COR-L47 (cell line): ENCODE results near the gene PIGS.
"Not testable (repeated sequence)": the region's sequence is repeated elsewhere in the genome, so short reads cannot be mapped to it uniquely, and the experiment has no call there.

Source experiments
- DNase-seq: peaks from one replicate; lab custom pipeline; 2025; lab: John Stamatoyannopoulos, UW

The PIGS gene

DNA sequence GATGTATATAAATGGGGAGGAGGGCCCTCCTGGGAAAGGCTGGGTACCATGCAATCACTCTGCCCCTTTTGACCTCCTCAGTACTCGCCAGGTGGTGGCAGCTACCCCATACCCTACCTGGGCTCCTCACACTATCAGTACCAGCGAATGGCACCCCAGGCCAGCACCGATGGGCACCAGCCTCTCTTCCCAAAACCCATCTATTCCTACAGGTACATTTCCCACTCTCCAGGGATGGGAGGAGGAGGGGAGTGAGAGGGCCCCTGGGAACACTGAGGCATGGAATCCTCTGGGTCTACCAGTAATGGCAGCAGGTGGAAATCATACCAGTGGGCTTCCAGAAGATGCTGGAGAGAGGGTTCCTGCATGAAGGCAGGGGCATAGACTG is 42.3 kb downstream of the PIGS start:
- no peak for DNase-seq

DNA sequence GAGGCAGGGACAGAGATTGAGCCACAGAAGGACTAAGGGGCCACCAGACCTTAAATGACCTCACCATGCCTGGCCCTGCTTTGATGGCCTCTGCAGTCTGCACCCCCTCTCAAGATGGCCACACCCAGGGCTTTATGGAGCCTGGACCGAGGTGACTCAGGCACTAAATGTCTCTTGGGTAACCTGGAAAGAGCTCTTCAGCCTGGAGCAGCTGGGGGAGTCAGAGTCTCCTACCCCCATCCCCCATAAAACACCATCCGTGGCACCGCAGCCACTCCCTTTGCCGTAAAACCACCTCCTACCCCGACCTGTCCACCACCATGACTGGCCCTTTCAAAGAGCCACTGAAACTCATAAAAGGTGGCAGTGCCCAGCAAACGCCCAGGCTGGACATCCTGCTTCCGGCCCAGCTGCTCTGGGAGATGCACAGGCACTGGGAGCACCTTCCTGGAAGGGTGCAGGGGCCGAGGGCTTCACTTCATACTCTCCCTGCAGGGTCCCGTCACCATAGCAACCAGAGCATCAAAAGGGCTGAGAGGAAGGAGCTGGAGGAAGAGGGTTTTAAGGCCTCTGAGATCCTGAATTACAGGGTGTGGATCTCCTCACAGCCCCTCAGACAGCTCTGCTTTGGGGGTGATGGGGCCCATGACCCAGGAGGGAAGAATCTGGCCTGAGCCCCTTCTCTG is 42.9 kb downstream of the PIGS start:
- DNase-seq: no peak

DNA sequence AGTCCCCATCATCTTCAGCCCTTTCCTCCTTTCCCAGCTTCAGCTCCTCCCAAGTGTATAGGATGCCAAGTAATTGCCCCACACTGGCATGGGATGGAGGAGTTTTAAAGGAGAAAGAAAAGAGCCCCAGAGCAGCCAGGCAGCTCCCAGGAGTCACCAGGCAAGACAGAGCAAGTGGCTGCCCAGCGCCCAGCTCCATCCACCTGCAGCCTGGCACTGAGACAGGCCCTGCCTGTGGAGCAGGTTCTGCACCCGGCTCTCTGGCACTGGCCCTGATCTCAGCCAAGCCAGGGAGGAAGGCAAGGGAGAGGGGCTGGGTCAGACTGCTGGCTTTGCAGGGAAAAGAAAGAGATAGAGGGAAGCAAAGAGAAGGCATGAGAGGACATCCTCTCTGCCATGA is 43.5 kb downstream of the PIGS start:
- DNase-seq: no peak

DNA sequence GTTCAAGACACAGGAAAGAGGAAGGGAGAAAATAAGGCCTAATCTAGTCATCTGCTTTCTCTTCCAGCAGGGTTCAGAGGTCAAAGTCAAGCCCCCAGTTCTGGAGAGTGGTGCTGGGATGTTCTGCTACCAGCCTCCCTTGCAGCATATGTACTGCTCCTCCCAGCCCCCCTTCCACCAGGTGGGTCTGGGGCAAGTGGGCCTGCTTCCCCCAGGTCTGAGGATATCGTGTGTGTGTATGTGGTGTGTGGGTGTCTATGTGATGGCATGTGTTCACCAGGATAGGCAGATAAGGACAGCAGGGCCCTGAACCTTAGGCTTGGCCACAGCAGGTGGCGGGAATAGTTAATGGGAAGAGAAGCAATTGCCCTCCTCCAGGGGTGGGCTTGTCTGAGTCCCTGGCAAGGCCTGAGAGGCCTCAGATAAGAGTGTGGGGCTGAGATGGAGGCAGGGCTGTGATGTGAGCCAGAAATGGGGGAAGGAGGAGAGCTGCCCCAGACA is 44.1 kb downstream of the PIGS start:
- no peak for DNase-seq

DNA sequence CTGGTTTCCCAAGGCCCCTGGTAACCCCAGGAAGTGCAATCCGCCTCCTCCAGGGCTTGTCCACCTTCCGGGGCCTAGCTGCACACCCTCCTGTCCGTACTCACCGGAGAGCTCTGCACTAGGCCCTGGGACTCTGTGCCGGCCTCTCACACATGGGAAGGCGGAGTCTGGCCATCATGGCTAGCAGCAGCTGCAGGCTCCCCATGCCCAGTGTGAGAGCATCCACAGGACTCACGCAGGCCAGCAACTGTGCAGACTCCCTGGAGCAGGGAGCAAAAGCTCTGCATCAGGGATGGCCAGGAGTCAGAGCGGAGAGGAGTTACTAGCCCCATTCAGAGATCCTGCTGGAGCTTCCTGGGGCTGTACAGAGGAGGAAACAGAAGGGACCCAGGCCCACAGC is 44.9 kb downstream of the PIGS start:
- DNase-seq: no peak

GRCh38 chr17:28524476-28525424 is 46.6 kb downstream of the PIGS start:
- DNase-seq: no peak

DNA sequence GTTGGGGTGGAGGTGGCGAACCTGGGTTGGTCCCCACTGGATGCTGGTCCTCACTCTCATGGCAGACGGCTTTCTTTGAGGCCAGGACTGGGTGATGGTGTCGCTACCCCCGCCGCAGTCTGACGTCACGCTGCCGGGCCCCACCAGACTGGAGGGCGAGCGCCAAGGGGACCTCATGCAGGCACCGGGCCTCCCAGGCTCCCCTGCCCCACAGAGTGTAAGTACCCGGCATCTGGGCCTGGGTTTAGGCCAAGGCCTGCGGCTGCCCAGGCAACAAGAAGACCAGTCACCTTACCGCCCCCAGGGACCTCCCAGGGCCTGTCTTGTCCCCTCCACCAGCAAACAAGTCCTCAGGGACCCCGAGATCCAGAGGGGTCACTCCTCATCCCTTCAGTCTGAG is 47.4 kb downstream of the PIGS start:
- no peak for DNase-seq

- no peak for DNase-seq
Measured at GRCh38 chr17:28523186-28523585, 48.1 kb downstream of the PIGS start.

GRCh38 chr17:28522281-28522680 is 49.0 kb downstream of the PIGS start:
- not testable (repeated sequence) for DNase-seq

DNA sequence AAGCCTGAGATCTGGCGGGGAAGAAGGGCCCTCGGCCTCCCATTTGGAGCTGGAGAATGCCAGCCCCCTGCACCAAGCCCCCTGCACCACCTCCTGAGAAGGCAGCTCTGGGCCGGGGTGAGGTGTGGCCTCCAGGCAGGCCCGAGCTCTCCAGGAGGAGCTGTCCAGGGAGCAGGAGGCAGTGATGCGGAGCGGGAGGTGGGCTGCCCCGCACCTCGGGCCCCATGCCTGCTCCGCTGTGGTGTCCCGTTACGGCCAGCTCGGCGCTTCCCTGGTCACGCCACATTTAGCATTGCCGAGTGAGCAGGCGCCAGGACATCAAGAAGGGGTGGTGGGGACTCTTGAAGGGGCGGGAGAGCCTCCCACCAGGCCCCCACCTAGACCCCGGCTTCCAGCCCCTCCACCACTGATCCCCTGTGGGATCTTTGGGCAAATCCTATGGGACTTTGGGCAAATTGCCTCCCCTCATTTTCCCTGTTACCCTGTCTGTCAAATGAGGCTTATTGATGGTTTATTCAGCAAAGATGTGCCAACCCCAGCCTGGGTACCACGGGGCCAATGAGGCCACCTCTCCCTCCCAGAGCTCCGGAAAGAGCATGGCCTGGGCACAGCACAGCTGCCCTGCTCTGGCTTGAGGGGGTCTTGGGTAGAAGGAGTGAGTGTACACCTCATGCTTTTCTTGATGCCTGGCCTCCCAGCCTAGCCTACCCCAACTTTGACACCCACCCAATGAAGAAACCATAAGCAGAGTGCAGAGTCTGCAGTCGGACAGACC is 49.8 kb downstream of the PIGS start:
- DNase-seq: no peak

DNA sequence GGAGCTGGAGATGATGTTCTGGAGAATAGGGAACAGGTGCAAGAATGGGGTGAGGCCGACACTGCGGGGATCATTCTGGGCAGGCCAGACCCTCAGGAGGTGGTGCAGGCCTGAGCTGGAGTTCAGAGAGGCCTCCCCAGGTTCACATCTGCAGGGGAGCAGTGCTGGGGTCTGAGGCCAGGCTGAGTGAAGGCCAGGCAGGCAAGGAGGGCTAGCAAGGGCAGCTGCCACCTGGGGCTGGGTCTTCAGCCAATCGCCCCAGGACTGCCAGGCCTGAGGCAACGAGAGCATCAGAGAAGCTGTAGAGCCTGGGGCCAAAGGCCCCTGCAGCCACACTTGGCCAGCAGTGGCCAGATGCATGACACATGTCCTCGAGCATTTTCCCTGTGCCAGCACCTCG is 50.6 kb downstream of the PIGS start:
- DNase-seq: no peak

DNA sequence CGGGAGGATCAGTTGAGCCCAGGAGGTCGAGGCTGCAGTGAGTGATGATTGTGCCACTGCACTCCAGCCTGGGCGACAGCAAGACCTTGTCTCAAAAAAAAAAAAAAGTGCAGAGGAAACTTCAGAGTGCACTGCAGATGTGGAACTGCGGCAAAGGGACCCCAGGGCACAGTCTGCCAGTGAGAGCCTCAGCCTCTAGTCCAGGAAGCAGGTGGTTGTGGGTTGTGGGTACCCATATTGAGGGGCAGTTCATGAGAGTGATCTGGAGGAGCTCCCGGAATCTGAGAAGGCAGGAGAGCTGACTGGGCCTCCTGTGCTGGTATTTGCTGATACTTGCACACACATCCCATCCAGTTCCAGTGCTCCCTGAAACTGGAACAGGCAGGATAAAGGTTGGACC is 52.1 kb downstream of the PIGS start:
- no peak for DNase-seq

GRCh38 chr17:28518578-28518977 is 52.7 kb downstream of the PIGS start:
- no peak for DNase-seq

DNA sequence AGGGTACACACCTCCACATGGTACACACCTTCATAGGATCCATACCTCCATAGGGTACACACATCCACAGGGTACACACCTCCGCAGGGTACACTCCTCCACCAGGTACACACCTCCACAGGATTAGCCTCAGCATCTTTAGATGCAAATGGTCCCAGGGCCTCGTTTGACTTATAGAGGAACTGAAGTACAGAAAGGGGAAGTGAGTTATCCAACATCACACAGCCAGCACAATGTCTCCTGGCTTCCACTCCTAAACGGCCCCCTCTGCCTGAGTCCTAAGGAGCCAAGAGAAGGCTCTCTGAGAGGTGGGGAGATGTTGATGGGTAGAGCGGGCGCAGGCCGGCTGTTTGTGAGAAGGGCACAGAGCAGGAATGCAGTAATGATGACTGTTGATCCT is 53.2 kb downstream of the PIGS start:
- no peak for DNase-seq

DNA sequence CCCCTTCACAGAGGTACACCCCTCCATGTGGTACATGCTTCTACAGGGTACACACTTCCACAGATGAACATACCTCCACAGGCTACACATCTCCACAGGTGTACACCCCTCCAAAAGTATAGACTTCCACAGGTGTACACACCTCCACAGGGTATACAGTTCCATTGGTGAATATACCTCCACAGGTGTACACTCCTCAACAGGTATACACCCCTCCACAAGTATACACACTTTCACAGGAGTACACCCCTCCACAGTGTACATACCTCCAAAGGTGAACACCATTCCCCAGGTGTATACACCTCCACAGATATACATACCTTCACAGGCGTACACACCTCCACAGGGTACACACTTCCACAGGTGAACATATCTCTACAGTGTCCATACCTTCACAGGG is 55.8 kb downstream of the PIGS start:
- DNase-seq: no peak

- DNase-seq: no peak
Measured at GRCh38 chr17:28514561-28515002, 56.7 kb downstream of the PIGS start.

DNA sequence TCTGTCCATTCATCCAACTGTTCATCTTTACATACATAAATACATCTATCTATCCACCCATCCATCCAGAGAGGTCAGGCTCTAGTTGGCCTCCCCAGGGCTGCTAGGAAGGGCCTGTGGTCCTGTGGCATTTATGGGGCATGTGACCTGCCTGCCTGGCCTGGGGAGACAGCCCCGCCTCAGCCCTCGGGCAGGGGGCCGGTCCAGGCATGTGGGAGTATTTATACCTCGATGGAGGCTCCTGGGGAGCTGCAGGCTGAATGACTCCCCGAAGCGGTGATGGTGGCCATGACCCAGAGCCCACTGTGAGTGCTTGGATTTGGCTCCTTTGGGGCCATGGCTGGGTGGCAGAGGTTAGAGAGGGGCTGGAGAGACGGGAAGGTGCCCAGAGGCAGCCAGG is 57.8 kb downstream of the PIGS start:
- no peak for DNase-seq

DNA sequence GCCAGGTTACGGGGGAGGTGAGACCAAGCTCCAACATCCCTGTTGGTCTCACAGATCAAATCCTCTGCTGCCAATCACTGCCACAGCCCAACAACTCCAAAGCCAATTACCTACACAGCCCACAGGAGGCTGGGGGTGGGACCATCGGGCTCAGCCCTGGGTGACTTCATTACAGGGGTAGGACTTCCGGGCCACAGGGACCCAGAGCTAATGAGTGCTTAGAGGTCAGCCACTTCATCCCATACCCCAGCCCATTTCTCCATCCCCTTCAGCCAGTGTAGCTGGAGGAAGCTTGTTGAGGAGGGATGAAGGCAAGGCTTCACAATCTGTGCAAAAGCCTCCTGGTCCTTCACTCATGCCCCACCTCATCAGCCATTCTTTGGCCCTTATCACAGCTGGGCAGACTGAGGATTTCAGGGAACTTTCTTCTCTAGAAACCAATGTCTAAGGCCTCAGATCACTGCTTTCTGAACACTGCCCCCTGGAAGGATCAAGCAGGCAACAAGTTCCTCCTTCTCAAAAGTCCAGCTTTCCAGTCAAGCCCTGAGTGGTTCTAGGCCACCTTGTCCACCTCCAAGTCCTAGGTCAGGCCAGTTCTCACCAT is 59.4 kb downstream of the PIGS start:
- DNase-seq: no peak

DNA sequence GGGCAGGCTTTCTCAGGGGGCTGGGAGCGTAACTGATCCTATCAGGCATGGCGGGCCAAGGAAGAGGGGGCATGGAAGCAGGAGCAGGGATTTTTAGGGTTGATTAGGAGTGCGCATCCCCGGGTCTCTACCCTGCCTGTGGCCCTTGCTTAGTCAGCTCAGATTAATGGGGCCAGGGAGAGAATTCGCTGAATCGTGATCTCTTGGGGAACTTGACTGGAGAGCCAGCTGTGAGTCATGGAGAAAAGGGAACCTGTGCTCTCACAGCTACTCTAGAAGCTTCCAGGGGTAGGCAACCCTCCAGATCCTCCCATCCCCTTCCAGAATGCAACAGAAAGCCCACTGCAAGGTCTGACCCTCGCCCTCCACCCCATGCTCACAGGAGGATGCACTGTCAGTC is 61.5 kb downstream of the PIGS start:
- DNase-seq: no peak

DNA sequence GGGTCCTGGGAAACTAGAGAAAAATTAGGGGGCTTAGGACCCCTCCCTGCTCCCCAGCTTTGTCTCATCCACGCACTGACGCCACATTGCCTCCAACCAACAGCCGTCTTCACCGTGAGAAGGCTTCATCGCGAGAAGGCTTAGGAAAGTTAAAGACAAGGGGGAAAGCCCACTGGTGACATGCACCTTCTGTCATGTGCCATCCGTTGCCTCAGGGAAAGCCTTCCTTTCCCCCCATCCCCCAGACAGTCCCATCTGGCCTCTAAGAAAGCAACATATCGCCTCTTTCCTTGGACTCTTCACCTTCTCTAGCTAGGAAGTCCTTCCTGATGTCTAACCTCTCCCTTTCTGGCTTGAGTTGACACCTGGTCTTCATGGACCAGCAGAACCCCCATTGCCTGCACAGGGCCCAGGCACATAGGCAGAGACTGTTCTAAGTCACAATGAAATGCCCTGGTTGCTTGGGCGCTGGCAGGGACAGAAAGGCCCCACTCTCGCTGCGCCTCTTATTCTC is 63.1 kb downstream of the PIGS start:
- no peak for DNase-seq

GRCh38 chr17:28507567-28508203 is 63.6 kb downstream of the PIGS start:
- DNase-seq: no peak
